Pancreas (tissue), 10 donors: ENCODE results near the gene BMPR1A. TPM values are rescaled to one million over a fixed set of nuclear protein-coding genes. Genes with fewer than 3 reads are reported as not detected.
"Not testable (repeated sequence)": the region's sequence is repeated elsewhere in the genome, so short reads cannot be mapped to it uniquely, and the experiment has no call there.

Source experiments
- ATAC-seq, 4 donors: fragments of 200-7000 bp; cut with Tn5 transposase; one replicate each; pipeline versions ENCODE4 v1.8.0 to v1.9.1; 2020; ENCODE audit warnings: mild to moderate bottlenecking in 4 of 4, moderate library complexity in 4 of 4
- DNase-seq, 6 donors: peaks; one replicate each; pipeline ENCODE4 v3.0.0-alpha.2; 2020
- FAIRE-seq: peaks from 2 replicates; lab custom pipeline; 2012; peaks lifted over from hg19 to GRCh38; lab: Jason Lieb, UNC
- H3K27ac ChIP-seq, 4 donors: fragments of 200-600 bp; sonication (generic); 1 replicate in 3 of 4; 2 replicates in 1 of 4; pipeline versions ENCODE4 v1.5.0 to v1.8.0; 2020
- H3K27me3 ChIP-seq, 4 donors: fragments of 200-600 bp; one replicate each; pipeline ENCODE4 v1.8.0; 2021
- H3K36me3 ChIP-seq, 3 donors: fragments of 200-600 bp; sonication (generic) in 1 of 3; one replicate each; pipeline versions ENCODE4 v1.5.0 to v1.8.0; 2020 to 2021
- H3K4me1 ChIP-seq, 3 donors: fragments of 200-600 bp; one replicate each; pipeline ENCODE4 v1.8.0; 2021
- H3K4me3 ChIP-seq, 4 donors: fragments of 200-600 bp; sonication (generic) in 2 of 4; one replicate each; pipeline versions ENCODE4 v1.5.0 to v1.8.0; 2020 to 2021
- H3K9me3 ChIP-seq, 4 donors: fragments of 200-600 bp; one replicate each; pipeline ENCODE4 v1.8.0; 2021
- WGBS, 2 donors: extraction: QIAGEN DNeasy Blood & Tissue Kit; methylation state at CpG; one replicate each; pipeline ENCODE4 v1.1.7; 2013; 5-methylcytosine and 5-hydroxymethylcytosine counted together
- intact Hi-C, 3 donors: fragments of 100-400 bp; cut with DNase I; formaldehyde crosslinking; loops; one replicate each; pipeline versions ENCODE4 v1.11.1 to v1.14.2; 2022
- polyA plus RNA-seq, 2 donors: library from polyadenylated mRNA; stranded (reverse); fragments of 200-250 nt; gene quantifications; one replicate each; pipeline ENCODE4 v1.2.3, GENCODE V29; 2013
- total RNA-seq, 6 donors: library from RNA; stranded (reverse); fragmentation: NEBNext Ultra II Directional in 4 of 6; extraction: Animal tissue kit (Norgen Biotek cat#: 25700) in 4 of 6; gene quantifications; one replicate each; pipeline versions ENCODE4 v1.2.1 to v1.2.4, GENCODE V29; 2021 to 2023
- TF ChIP-seq, protein P1 (sequence below), 4 donors: fragments of 200-600 bp; sonication (generic) in 3 of 4; IDR thresholded peaks; one replicate each; pipeline versions ENCODE4 v1.5.0 to v1.8.0; 2021; ENCODE audit warnings: antibody characterized with exemption in 4 of 4
- donor health status: healthy with polysubstance abuse.
- donor health status: DM: no; HTN: no; CAD: no; lungs with moderate emphysema.
- donor health status: DM: no; HTN: no; CAD: no.
- donor health status: control.
- donor health status: control.
- donor health status: Bipolar disorder and iron deficiency.
- donor health status: DM: yes; HTN: yes; CAD: no.
- donor health status: DM: no; HTN: no; CAD: no.
- donor health status: DM: no; HTN: no; CAD: no.
- donor health status: DM: yes; HTN: yes; CAD: no.

BMPR1A gene
- total and polyA plus RNA-seq, 8 donors, result 3.5 to 22.3 (median 11.1) TPM

DNA sequence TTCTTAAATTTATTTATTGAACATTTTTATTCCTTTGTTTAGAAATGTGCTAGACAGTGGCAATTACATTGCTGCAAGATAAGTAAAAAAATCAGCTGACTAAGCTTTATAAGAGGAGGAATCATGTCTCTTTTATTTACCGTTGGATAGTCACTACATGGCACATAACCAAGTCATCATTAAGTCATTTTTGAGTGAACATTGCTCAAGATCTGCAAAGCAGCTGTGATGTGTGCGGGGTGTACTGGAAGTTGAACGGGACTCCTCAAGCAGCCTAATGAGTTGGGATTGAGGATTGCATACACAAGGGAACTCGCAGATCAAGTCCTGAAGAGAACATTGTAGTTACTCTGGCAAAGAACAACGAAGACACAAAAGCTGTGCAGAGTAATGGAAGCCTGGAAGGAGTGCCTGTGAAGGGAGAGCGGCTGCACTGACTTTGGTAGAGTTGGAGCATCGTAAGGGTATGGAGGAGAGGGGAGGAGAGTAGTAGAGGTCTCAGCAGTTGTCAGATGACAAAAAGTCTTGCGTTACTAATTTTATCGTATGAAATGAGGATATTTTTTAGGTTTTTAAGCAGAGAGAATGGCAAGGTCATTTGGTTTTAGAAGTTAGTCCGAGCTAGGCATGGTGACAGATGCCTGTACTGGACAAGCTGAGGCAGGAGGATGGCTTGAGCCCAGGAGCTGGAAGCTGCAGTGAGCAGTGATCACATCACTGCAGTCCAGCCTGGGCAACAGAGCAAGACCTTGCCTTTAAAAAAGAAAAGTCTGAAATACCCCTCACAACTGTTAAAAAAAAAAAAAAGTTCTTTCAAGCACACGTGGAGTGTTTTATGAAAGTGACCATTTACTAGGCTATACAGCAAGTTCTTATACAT is 95.1 kb downstream of the BMPR1A start:
- no peaks in the 10 kb centered on the region for H3K4me1 ChIP-seq
- no peaks in the 10 kb centered on the region for H3K27me3 ChIP-seq
- H3K4me3 ChIP-seq, result no peak overlapping the region
- no peaks in the 10 kb centered on the region for H3K9me3 ChIP-seq
- FAIRE-seq (no peak), ATAC-seq (peak in 1 of 4 donors; percentile 62), DNase-seq (no peak)
- WGBS, 2 donors, result 86 to 93% methylated on average over 11 of the region's 11 CpGs
- intact Hi-C loops, result no loop called here
- TF ChIP-seq, protein P1, sequence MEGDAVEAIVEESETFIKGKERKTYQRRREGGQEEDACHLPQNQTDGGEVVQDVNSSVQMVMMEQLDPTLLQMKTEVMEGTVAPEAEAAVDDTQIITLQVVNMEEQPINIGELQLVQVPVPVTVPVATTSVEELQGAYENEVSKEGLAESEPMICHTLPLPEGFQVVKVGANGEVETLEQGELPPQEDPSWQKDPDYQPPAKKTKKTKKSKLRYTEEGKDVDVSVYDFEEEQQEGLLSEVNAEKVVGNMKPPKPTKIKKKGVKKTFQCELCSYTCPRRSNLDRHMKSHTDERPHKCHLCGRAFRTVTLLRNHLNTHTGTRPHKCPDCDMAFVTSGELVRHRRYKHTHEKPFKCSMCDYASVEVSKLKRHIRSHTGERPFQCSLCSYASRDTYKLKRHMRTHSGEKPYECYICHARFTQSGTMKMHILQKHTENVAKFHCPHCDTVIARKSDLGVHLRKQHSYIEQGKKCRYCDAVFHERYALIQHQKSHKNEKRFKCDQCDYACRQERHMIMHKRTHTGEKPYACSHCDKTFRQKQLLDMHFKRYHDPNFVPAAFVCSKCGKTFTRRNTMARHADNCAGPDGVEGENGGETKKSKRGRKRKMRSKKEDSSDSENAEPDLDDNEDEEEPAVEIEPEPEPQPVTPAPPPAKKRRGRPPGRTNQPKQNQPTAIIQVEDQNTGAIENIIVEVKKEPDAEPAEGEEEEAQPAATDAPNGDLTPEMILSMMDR (IDR thresholded peaks at IDR 0.05), result no peak
- H3K36me3 ChIP-seq, result no peaks in the 10 kb centered on the region
- H3K27ac ChIP-seq, result no peak overlapping the region

DNA sequence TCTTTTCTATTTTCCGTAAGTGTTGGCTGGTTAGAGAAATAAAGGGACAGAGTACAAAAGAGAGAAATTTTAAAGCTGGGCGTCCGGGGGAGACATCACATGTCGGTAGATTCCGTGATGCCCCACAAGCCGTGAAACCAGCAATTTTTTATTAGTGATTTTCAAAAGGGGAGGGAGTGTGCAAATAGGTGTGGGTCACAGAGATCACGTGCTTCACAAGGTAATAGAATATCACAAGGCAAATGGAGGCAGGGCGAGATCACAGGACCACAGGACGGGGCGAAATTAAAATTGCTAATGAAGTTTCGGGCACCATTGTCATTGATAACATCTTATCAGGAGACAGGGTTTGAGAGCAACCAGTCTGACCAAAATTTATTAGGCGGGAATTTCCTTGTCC is 97.2 kb downstream of the BMPR1A start:
- 96% methylated on average over 12 of the region's 12 CpGs for WGBS, 2 donors

DNA sequence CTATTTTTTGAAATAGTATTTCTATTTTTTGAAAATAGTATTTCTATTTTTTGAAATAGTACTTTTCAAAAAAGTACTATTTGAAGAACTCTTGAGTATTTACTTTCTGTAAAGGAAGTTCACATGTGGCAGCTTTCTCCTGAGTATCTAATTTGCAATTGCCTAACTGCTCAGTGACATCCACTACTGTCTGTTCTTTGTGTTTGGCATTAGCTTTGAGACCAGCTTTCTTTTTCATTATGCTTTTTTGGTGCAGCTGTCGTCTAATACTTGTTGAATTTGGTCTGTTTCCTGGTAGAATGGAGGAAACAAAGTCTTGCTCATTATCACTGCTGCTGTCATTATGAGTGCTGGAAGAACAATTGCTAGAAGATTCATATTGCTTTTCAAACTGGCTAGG is 99.1 kb downstream of the BMPR1A start:
- Histone ChIP-seq H3K27me3 (no peaks in the 10 kb centered on the region), H3K4me1 (no peaks in the 10 kb centered on the region), H3K27ac (no peak overlapping the region), H3K9me3 (no peaks in the 10 kb centered on the region), H3K36me3 (no peaks in the 10 kb centered on the region), H3K4me3 (no peak overlapping the region)
- intact Hi-C loops, result no loop called here
- ATAC-seq (no peak), DNase-seq (no peak), FAIRE-seq (no peak)
- TF ChIP-seq, protein P1 (IDR thresholded peaks at IDR 0.05), result no peak
- WGBS, 2 donors, result 77 to 81% methylated on average over 1 of the region's 1 CpG

More for the DNA sequence above, 97.2 kb downstream of the BMPR1A start:
- intact Hi-C loops, H3K4me1 ChIP-seq, ATAC-seq, H3K27ac ChIP-seq, FAIRE-seq, H3K36me3 ChIP-seq, H3K4me3 ChIP-seq, H3K27me3 ChIP-seq, DNase-seq, H3K9me3 ChIP-seq: not testable (repeated sequence)

DNA sequence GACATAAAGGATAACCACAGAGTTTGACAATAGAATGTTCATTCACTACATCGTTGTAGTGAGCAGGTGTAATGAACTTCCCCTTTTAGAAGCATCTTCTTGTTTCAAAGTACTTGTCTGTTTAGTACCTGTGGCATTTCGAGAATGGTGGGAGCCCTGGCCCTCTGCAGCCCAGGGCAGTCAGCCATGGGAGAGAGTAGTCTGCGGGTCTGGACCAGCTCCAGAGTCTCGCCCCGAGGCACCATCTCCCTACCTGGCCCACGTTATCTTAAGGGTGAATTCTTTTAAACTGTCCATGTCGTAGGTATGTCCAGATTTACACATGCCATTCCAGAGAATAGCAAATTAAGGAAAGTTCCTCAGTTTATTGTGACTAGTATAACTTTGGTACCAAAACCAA is 99.7 kb downstream of the BMPR1A start:
- H3K4me1 ChIP-seq, result no peaks in the 10 kb centered on the region
- H3K9me3 ChIP-seq, result no peaks in the 10 kb centered on the region
- no peaks in the 10 kb centered on the region for H3K36me3 ChIP-seq
- intact Hi-C loops, result no loop called here
- no peak overlapping the region for H3K27ac ChIP-seq
- TF ChIP-seq, protein P1 (IDR thresholded peaks at IDR 0.05), result no peak
- 92 to 93% methylated on average over 7 of the region's 7 CpGs for WGBS, 2 donors
- ATAC-seq (no peak), FAIRE-seq (no peak), DNase-seq (no peak)
- H3K27me3 ChIP-seq, result no peaks in the 10 kb centered on the region
- no peak overlapping the region for H3K4me3 ChIP-seq

DNA sequence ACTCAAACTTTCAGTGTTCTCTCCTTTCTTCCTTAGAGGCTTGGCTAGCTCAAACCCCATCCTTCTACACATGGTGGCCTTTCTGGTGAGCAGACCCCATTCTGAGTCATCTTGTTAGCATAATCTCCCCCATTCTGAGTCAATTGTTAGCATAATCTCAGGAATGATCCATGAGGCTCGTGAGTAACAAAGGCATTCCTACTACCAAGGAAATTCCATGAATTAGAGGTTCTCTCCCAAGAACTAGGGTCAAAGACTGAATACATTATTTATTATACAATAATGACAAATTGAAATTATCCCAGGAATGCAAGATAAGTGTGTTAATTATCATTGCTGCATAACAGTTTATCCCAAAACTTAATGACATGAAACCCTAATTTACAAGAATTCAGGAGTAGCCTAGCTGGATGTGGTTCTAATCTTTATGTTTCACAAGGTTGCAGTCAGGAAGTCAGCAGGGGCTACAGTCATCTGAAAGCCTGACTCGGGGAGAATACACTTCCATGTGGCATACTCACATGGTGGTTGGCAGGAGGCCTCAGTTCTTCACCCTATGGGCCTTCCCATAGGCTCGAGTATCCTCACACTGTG is 100.8 kb downstream of the BMPR1A start:
- Histone ChIP-seq H3K4me1 (peaks cover 0 to under 1% (median 0%) of the 10 kb centered on the region in 3 donors), H3K36me3 (no peaks in the 10 kb centered on the region), H3K9me3 (no peaks in the 10 kb centered on the region), H3K27ac (no peak overlapping the region), H3K27me3 (no peaks in the 10 kb centered on the region), H3K4me3 (no peak overlapping the region)
- DNase-seq, result no peak
- intact Hi-C loops, result no loop called here
- TF ChIP-seq, protein P1 (IDR thresholded peaks at IDR 0.05), result no peak
- 55 to 67% methylated on average over 3 of the region's 3 CpGs for WGBS, 2 donors
- FAIRE-seq, result no peak
- ATAC-seq, result no peak
